ENCODE data around the gene KCTD7. TPM values are rescaled to one million over a fixed set of nuclear protein-coding genes. Genes with fewer than 3 reads are reported as not detected.

KCTD7 gene
- total and polyA plus RNA-seq, 2 of the 13 experiments (the other 11 are each of a cell fraction or from before 2014, with no cell fraction given) = 7.3 to 13.5 TPM

- TF ChIP-seq ZEB1 (IDR thresholded peaks at IDR 0.05; ENCODE audit: insufficient replicate concordance, low read depth) (no peak), ZNF660 (CRISPR knock-in tag; IDR thresholded peaks at IDR 0.05; ENCODE audit: borderline replicate concordance, low read depth) (no peak), BATF2 (CRISPR knock-in tag; IDR thresholded peaks at IDR 0.05) (peak; percentile 83), MTA3 (CRISPR knock-in tag; IDR thresholded peaks at IDR 0.05) (no peak), HOXD1 (CRISPR knock-in tag; IDR thresholded peaks at IDR 0.05) (no peak), ZNF878 (CRISPR knock-in tag; IDR thresholded peaks at IDR 0.05) (no peak), REL (CRISPR knock-in tag; conservative IDR thresholded peaks at IDR 0.05) (no peak), ZNF547 (CRISPR knock-in tag; IDR thresholded peaks at IDR 0.05) (peak; percentile 43; the same call in 1 of the 2 replicates), NKX3-1 (CRISPR knock-in tag; IDR thresholded peaks at IDR 0.05) (no peak), NFATC3 (CRISPR knock-in tag; IDR thresholded peaks at IDR 0.05) (no peak), NFE2L2 (IDR thresholded peaks at IDR 0.05; ENCODE audit: low read length) (no peak), ARID5B (CRISPR knock-in tag; IDR thresholded peaks at IDR 0.05) (no peak; the same call in 1 of the 2 replicates), SMC3 (IDR thresholded peaks at IDR 0.05; ENCODE audit: low read length) (no peak), FLYWCH1 (CRISPR knock-in tag; IDR thresholded peaks at IDR 0.05) (peak; percentile 84; the same call in 1 of the 2 replicates), ARNT2 (CRISPR knock-in tag; IDR thresholded peaks at IDR 0.05; ENCODE audit: low read depth) (no peak), ZNF816 (CRISPR knock-in tag; IDR thresholded peaks at IDR 0.05; ENCODE audit: borderline replicate concordance) (0 out of 2 replicates have a peak, but pooled peaks have one; percentile 39), ZNF256 (CRISPR knock-in tag; conservative IDR thresholded peaks at IDR 0.05) (no peak), ZNF83 (CRISPR knock-in tag; IDR thresholded peaks at IDR 0.05; ENCODE audit: borderline replicate concordance) (0 out of 2 replicates have a peak, but pooled peaks have one; percentile 26), ZFP36 (IDR thresholded peaks at IDR 0.05; ENCODE audit: borderline replicate concordance, low read depth, low read length, partially characterized antibody) (no peak), ZNF232 (CRISPR knock-in tag; IDR thresholded peaks at IDR 0.05; ENCODE audit: borderline replicate concordance) (peak; percentile 79; the same call in 1 of the 2 replicates), ZBTB7B (CRISPR knock-in tag; IDR thresholded peaks at IDR 0.05) (no peak), ELF4 (CRISPR knock-in tag; IDR thresholded peaks at IDR 0.05; ENCODE audit: borderline replicate concordance) (no peak), HOXA5 (CRISPR knock-in tag; IDR thresholded peaks at IDR 0.05) (0 out of 2 replicates have a peak, but pooled peaks have one; percentile 68), PHF8 (CRISPR knock-in tag; IDR thresholded peaks at IDR 0.05) (peak; percentile 84), ZNF460 (CRISPR knock-in tag; IDR thresholded peaks at IDR 0.05; ENCODE audit: borderline replicate concordance) (no peak)
These were observed 53.0 kb downstream of the KCTD7 start (continued) for GRCh38 chr7:66681491-66682349.

Data from HepG2 (cell line).